Esophagus muscularis mucosa (tissue), 4 donors: ENCODE results near the gene R3HDM4. TPM values are rescaled to one million over a fixed set of nuclear protein-coding genes. Genes with fewer than 3 reads are reported as not detected.

Experiments used
- DNase-seq: peaks from one replicate; pipeline ENCODE4 v3.0.0-alpha.2; 2017; ENCODE audit errors: extremely low spot score
- H3K27ac ChIP-seq, 4 donors: fragments of 200-600 bp; sonication (generic); replicated peaks in 1 of 4; 1 replicate in 3 of 4; 2 replicates in 1 of 4; pipeline ENCODE4 v1.5.1; 2016 to 2019; ENCODE audit warnings: mild to moderate bottlenecking in 1 of 4
- H3K27me3 ChIP-seq, 4 donors: fragments of 200-600 bp; sonication (generic); one replicate each; pipeline versions ENCODE4 v1.5.1 to v1.6.0; 2016 to 2019
- H3K36me3 ChIP-seq, 4 donors: fragments of 200-600 bp; sonication (generic); one replicate each; pipeline ENCODE4 v1.5.1; 2016 to 2019
- H3K4me1 ChIP-seq, 4 donors: fragments of 200-600 bp; sonication (generic); one replicate each; pipeline ENCODE4 v1.5.1; 2016 to 2019
- H3K4me3 ChIP-seq, 4 donors: fragments of 200-600 bp; sonication (generic); 1 replicate in 2 of 4; 2 replicates in 2 of 4; pipeline ENCODE4 v1.5.1; 2016 to 2019; ENCODE audit warnings: mild to moderate bottlenecking in 4 of 4, moderate library complexity in 1 of 4
- H3K9me3 ChIP-seq, 4 donors: fragments of 200-600 bp; sonication (generic); 1 replicate in 3 of 4; 2 replicates in 1 of 4; pipeline ENCODE4 v1.5.1; 2016 to 2019
- EP300 ChIP-seq: sonication (generic); formaldehyde crosslinking; IDR thresholded peaks from one replicate; pipeline ENCODE4 v1.6.1; 2017; ENCODE audit warnings: antibody characterized with exemption
- POLR2A ChIP-seq: fragments of 450-650 bp; IDR thresholded peaks from one replicate; pipeline ENCODE4 v1.6.1; 2017; ENCODE audit warnings: antibody characterized with exemption, moderate library complexity, mild to moderate bottlenecking, low read depth
- POLR2AphosphoS5 ChIP-seq, 2 donors: sonication (generic); formaldehyde crosslinking; IDR thresholded peaks; one replicate each; pipeline ENCODE4 v1.6.1; 2017; ENCODE audit warnings: antibody characterized with exemption in 2 of 2
- WGBS: methylation state at CpG from one replicate; pipeline ENCODE4 v1.1.5; 2018; 5-methylcytosine and 5-hydroxymethylcytosine counted together
- intact Hi-C: fragments of 100-400 bp; cut with DNase I; formaldehyde crosslinking; loops from one replicate; pipeline ENCODE4 v1.15.1; 2023
- total RNA-seq, 4 donors: library from RNA; depleted of rRNA; stranded (reverse); fragments of >200 nt; gene quantifications; one replicate each; pipeline versions ENCODE4 v1.1.0 to v1.2.1, GENCODE V29; 2016
- TF ChIP-seq, protein P1 (sequence below), 3 experiments: fragments of 200-600 bp in 2 of 3; fragments of 450-650 bp in 1 of 3; sonication (generic) in 2 of 3; IDR thresholded peaks; one replicate each; pipeline ENCODE4 v1.5.1; 2017 to 2019; ENCODE audit warnings: antibody characterized with exemption in 3 of 3, mild to moderate bottlenecking in 2 of 3, moderate library complexity in 1 of 3

R3HDM4 gene
- total RNA-seq, 4 donors from 2014 or later: 32.0 to 52.5 (median 40.0) TPM

DNA sequence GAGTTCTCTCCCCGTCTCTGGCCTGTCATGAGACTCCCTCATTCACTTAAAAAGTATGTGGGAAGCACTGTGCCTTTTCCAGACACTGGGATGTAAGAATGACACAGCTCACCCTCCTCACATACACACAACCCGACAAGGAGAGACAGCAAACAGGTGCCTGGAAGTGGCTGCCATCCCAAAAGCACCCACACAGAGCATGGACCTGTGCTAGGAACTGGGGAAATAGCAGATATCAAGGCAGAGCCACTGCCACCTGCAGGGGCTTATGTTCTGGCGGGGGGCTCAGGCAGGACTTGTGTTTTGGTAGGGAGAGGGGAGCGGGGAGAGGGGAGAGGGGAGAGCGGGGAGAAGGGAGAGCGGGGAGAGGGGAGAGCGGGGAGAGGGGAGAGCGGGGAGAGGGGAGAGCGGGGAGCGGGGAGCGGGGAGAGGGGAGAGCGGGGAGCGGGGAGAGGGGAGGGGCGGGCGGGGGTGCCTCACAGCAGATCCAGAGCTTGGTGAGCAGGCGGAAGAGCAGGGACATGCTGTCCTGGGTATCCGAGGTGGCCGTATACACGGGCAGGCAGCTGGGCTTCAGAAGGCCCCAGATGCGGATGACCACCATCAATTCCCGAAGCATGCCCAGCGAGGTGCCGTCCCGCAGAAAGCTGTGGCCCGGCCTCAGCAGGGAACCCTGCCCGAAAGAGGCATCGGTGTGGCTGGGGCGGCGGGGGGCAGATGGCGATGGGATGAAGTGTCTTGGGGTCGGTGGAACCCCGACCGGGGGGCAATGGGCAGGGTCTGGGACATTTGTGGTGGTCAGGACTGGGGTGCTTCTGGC lies 41.4 kb downstream of the R3HDM4 start:
- peaks cover 12 to 88% (median 79%) of the 10 kb centered on the region in 4 donors for H3K36me3 ChIP-seq
- no peak overlapping the region for H3K4me3 ChIP-seq
- TF ChIP-seq, protein P1, sequence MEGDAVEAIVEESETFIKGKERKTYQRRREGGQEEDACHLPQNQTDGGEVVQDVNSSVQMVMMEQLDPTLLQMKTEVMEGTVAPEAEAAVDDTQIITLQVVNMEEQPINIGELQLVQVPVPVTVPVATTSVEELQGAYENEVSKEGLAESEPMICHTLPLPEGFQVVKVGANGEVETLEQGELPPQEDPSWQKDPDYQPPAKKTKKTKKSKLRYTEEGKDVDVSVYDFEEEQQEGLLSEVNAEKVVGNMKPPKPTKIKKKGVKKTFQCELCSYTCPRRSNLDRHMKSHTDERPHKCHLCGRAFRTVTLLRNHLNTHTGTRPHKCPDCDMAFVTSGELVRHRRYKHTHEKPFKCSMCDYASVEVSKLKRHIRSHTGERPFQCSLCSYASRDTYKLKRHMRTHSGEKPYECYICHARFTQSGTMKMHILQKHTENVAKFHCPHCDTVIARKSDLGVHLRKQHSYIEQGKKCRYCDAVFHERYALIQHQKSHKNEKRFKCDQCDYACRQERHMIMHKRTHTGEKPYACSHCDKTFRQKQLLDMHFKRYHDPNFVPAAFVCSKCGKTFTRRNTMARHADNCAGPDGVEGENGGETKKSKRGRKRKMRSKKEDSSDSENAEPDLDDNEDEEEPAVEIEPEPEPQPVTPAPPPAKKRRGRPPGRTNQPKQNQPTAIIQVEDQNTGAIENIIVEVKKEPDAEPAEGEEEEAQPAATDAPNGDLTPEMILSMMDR (IDR thresholded peaks at IDR 0.05): no peak
- TF ChIP-seq POLR2AphosphoS5 (IDR thresholded peaks at IDR 0.05) (no peak), EP300 (no peak), POLR2A (no peak)
- H3K4me1 ChIP-seq: peaks cover 16 to 37% (median 34%) of the 10 kb centered on the region in 4 donors
- no peak for DNase-seq
- no peaks in the 10 kb centered on the region for H3K9me3 ChIP-seq
- H3K27me3 ChIP-seq: no peaks in the 10 kb centered on the region
- WGBS: 83% methylated on average over 19 of the region's 33 CpGs
- H3K27ac ChIP-seq: peak overlapping the region; percentile 68 to 86 (median 74)
- intact Hi-C loops: no loop called here

DNA sequence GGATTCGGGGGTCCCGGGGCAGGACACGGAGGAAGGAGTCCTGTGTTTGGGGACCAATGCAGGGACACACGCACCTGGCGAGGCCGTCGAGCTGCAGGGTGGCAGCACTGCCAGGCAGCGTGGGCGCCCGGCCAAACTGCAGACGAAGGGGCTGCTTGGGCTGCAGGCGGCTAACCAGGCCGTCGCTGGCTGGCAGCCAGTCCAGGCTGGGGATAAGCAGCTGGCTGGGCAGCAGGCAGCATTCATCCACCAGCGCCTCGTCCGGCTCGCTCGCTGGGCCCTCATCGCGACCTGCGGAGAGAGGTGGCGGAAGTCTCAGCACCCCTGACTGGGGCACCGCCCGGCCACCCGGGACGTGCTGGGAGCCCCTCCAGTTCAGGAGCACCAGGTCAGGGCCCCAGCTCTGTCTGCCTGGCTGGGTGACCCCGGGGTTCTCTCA lies 42.0 kb downstream of the R3HDM4 start:
- Histone ChIP-seq H3K4me1 (peaks cover 16 to 37% (median 34%) of the 10 kb centered on the region in 4 donors), H3K36me3 (peaks cover 11 to 82% (median 72%) of the 10 kb centered on the region in 4 donors), H3K4me3 (no peak overlapping the region), H3K27me3 (no peaks in the 10 kb centered on the region), H3K9me3 (no peaks in the 10 kb centered on the region), H3K27ac (peak overlapping the region in 3 of 4 donors; percentile 40 to 86 (median 76))
- DNase-seq: no peak
- 68% methylated on average over 14 of the region's 28 CpGs for WGBS
- TF ChIP-seq, protein P1 (IDR thresholded peaks at IDR 0.05): no peak
- TF ChIP-seq POLR2AphosphoS5 (IDR thresholded peaks at IDR 0.05) (peak in 1 of 2 donors; percentile 16), EP300 (no peak)
- intact Hi-C loops: no loop called here

DNA sequence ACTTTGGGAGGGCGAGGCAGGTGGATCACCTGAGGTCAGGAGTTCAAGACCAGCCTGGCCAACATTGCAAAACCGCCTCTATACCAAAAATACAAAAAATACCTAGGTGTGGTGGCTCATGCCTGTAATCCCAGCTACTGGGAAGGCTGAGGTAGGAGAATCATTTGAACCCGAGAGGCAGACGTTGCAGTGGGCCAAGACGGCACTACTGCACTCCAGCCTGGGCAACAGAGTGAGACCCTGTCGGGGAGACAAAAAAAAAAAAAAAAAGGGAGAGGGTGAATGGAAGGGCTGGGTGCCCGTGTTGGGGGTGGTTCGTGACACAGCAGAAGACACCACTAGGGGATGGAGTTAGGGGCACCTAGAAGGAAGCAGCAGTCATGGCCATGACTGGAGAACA lies 42.7 kb downstream of the R3HDM4 start:
- Histone ChIP-seq H3K4me1 (peaks cover 16 to 37% (median 34%) of the 10 kb centered on the region in 4 donors), H3K4me3 (no peak overlapping the region), H3K36me3 (peaks cover 6 to 75% (median 66%) of the 10 kb centered on the region in 4 donors), H3K27ac (peak overlapping the region; percentile 68 to 86 (median 79)), H3K27me3 (no peaks in the 10 kb centered on the region), H3K9me3 (no peaks in the 10 kb centered on the region)
- TF ChIP-seq POLR2AphosphoS5 (IDR thresholded peaks at IDR 0.05): no peak
- TF ChIP-seq POLR2A: no peak
- TF ChIP-seq, protein P1 (IDR thresholded peaks at IDR 0.05): no peak
- TF ChIP-seq EP300: no peak
- no peak for DNase-seq
- intact Hi-C loops: no loop called here
- WGBS: 91% methylated on average over 7 of the region's 8 CpGs

DNA sequence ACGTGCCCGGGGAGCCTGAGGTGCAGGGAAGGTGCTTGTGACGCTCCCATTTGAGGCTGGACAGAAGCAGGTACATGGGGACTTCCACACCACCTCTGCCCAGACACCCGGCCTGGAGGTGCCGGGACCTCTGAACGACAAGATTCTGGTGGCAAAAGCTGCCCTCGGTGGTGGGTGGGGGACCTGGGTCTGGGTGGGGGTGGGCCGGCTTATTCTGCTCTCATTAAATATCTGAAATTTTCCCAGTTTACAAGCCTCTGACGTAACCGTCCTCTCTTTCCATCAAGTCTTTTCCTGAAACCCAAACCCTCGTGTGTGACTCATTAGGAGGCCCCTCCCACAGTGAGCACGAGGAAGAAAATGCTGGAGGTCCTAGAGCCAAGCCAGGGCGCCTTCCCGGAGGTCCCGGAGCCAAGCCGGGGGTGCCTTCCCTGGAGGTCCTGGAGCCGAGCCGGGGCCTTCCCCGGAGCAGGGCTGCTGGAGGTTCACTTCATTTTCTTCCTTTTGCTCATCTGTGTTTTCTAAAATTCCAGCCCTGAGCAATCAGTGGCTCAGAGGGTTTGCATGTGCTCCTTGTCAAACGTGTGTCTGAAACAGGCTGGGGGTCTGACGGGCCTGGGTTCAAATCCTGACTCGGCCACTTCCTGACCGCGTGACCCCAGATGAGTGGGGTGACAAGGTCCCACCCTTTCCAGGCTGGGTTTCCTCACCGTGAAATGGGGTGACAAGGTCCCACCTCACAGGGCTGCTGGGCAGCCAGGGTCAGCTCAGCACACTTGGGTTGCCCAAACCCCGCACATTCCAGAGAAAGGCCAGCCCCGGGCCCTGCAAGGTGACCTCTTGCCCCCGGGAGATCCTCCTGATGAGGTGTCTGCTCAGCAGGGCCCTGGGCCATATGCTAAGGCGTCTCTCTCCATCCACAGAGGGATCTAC lies 43.5 kb downstream of the R3HDM4 start:
- peaks cover 16 to 37% (median 34%) of the 10 kb centered on the region in 4 donors for H3K4me1 ChIP-seq
- H3K4me3 ChIP-seq: no peak overlapping the region
- peak; percentile 96 for DNase-seq
- H3K36me3 ChIP-seq: peaks cover 6 to 67% (median 58%) of the 10 kb centered on the region in 4 donors
- H3K27ac ChIP-seq: peak overlapping the region; percentile 68 to 86 (median 79)
- TF ChIP-seq, protein P1 (IDR thresholded peaks at IDR 0.05): no peak
- TF ChIP-seq EP300: no peak
- no peak for TF ChIP-seq POLR2A
- TF ChIP-seq POLR2AphosphoS5 (IDR thresholded peaks at IDR 0.05): peak; percentile 33 to 37
- 56% methylated on average over 21 of the region's 29 CpGs for WGBS
- H3K27me3 ChIP-seq: no peaks in the 10 kb centered on the region
- no peaks in the 10 kb centered on the region for H3K9me3 ChIP-seq
- intact Hi-C loops: loop anchor here (10.0 kb wide), 1 partner anchor 65 kb away; no protein-coding TSS in a partner anchor
